Measurements from ENCODE around the gene LRRC2. TPM values are rescaled to one million over a fixed set of nuclear protein-coding genes. Genes with fewer than 3 reads are reported as not detected.

The LRRC2 gene
- total and polyA plus RNA-seq, 2 donors (not counting 3 experiments of a cell fraction or from before 2014, with no cell fraction given): 0.14 to 0.73 TPM

DNA sequence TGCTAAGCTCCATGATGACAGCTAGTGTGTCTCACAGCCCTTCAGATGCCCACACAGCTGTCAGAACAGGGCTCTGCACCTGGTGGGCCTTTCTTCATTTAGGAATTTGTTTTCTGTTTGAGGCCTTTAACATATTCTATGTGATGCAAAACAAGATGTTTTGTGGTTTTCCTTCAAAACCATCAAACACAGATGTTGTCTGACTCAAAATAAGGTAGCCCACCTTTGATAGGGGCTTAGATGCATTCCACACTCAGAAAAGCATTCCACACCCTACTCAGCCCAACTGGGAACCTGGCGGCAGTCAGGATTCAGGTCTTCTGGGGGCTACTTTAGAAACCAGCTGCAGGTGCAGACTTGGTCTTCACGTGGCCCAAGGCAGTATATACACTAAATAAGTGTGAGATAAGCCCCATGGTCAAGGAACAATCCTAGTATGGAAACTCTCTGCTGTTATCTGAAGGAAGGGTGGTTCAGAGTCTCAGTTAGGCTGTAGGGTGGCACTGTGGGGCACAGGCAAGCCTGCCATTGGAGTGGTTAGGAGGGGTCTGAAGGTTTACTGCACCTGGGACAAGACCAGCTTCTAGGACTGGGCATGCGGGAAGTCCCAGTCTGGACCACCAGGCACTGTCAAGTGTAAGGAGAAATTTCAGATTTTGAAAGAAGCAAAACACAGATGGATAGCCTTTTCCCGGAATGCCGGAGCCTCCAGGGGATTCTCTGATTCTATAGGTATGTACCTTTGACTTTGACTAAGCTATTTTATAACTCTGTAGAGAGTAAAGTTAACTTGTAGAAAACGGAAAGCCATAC lies 20.1 kb downstream of the LRRC2 start:
- Histone ChIP-seq H3K9me3 (replicated peaks; ENCODE audit: control insufficient read depth, insufficient read depth, low read length) (no peaks in the 10 kb centered on the region), H3K27me3 (ENCODE audit: control insufficient read depth in 2 of 2, insufficient read depth in 2 of 2, low read length in 2 of 2) (peaks cover 0 to 6% of the 10 kb centered on the region in 2 experiments), H2AFZ (ENCODE audit: low read depth, low read length) (no peak overlapping the region), H3K9ac (replicated peaks; ENCODE audit: extremely low read depth, insufficient read depth, low read length) (no peak overlapping the region), H4K20me1 (replicated peaks; ENCODE audit: control insufficient read depth, extremely low read depth, insufficient read depth, low read length) (no peaks in the 10 kb centered on the region), H3K9me1 (replicated peaks; ENCODE audit: control insufficient read depth, extremely low read depth, insufficient read depth, low read length) (no peaks in the 10 kb centered on the region), H3K27ac (ENCODE audit: insufficient read depth, low read depth, low read length) (no peak overlapping the region), H3K4me3 (replicated peaks in 1 of 3; ENCODE audit: insufficient read depth in 1 of 3, low read depth in 1 of 3, low read length in 3 of 3) (no peak overlapping the region), H3K4me1 (ENCODE audit: control insufficient read depth, extremely low read depth, insufficient read depth, low read length) (peaks cover 7% of the 10 kb centered on the region), H3K79me2 (ENCODE audit: control insufficient read depth, insufficient read depth, low read length) (no peaks in the 10 kb centered on the region), H3K4me2 (ENCODE audit: insufficient read depth, low read length) (no peak overlapping the region), H3K36me3 (ENCODE audit: control insufficient read depth in 2 of 2, extremely low read depth in 1 of 2, insufficient read depth in 2 of 2, low read length in 2 of 2) (no peaks in the 10 kb centered on the region)
- ChIA-PET POLR2A (no interaction called here), CTCF (interaction anchor here (3.7 kb wide), 1 partner anchor 57 kb away, joined by 16 read pairs; no protein-coding TSS in a partner anchor)
- DNase-seq (ENCODE audit: low read depth, low spot score) (no peak), FAIRE-seq (no peak)
- dilution Hi-C loops (cut with MboI; ENCODE audit: extremely low pct_ligation_motif_present, low sequenced_read_pairs): no loop called here
- intact Hi-C loops (cut with micrococcal nuclease): no loop called here
- no peak for TF ChIP-seq EZH2 (IDR thresholded peaks at IDR 0.05; ENCODE audit: borderline replicate concordance, low read depth, low read length, severe bottlenecking)
- no peak for TF ChIP-seq CTCF (IDR thresholded peaks at IDR 0.05; ENCODE audit: extremely low read depth in 1 of 2, insufficient read depth in 1 of 2, low read depth in 1 of 2, low read length in 2 of 2)
- no peak for TF ChIP-seq MAX (IDR thresholded peaks at IDR 0.05; ENCODE audit: insufficient read depth, insufficient read length)
- TF ChIP-seq POLR2A (IDR thresholded peaks at IDR 0.05; ENCODE audit: low read depth, low read length): no peak
- no peak for TF ChIP-seq MYC (IDR thresholded peaks at IDR 0.05; ENCODE audit: low read depth, low read length)
- TF ChIP-seq POLR2AphosphoS5 (IDR thresholded peaks at IDR 0.05; ENCODE audit: insufficient read depth, low read depth, low read length): no peak
- no peak for TF ChIP-seq GATA2 (IDR thresholded peaks at IDR 0.05; ENCODE audit: insufficient read depth, insufficient read length, low read depth, low read length)
- TF ChIP-seq FOS (IDR thresholded peaks at IDR 0.05; ENCODE audit: borderline replicate concordance, insufficient read depth, low read length): no peak
- TF ChIP-seq JUN (IDR thresholded peaks at IDR 0.05; ENCODE audit: borderline replicate concordance, insufficient read depth, insufficient read length, low read depth): no peak
- BruUV-seq (replicated peaks): no TSS peak
